ENCODE data around the gene CAMSAP2. TPM values are rescaled to one million over a fixed set of nuclear protein-coding genes. Genes with fewer than 3 reads are reported as not detected.
"Not testable (repeated sequence)": the region's sequence is repeated elsewhere in the genome, so short reads cannot be mapped to it uniquely, and the experiment has no call there.

Gene CAMSAP2
- total and polyA plus RNA-seq, 3 donors from 2014 or later, result 16.0 to 34.7 (median 28.4) TPM

- Histone ChIP-seq H3K27ac (no peak overlapping the region), H3K4me1 (no peaks in the 10 kb centered on the region), H3K9me3 (no peaks in the 10 kb centered on the region), H3K36me3 (ENCODE audit: low read depth, missing control alignments) (no peaks in the 10 kb centered on the region), H3K4me3 (no peak overlapping the region), H3K27me3 (no peaks in the 10 kb centered on the region)
- intact Hi-C loops (cut with DNase I; ENCODE audit: low total_unique reads), result no loop called here
- TF ChIP-seq POLR2A (IDR thresholded peaks at IDR 0.05), result no peak
- TF ChIP-seq CTCF (IDR thresholded peaks at IDR 0.05), result no peak
- DNase-seq, result no peak
Observed at GRCh38 chr1:200749090-200749489, 10.4 kb downstream of the CAMSAP2 start.

GRCh38 chr1:200750749-200751148 is 12.1 kb downstream of the CAMSAP2 start:
- H3K9me3 ChIP-seq; H3K27me3 ChIP-seq; DNase-seq; H3K36me3 ChIP-seq (ENCODE audit: low read depth, missing control alignments); H3K27ac ChIP-seq; intact Hi-C loops (cut with DNase I; ENCODE audit: low total_unique reads); H3K4me1 ChIP-seq; H3K4me3 ChIP-seq: not testable (repeated sequence)
- WGBS, 2 donors, result 91 to 94% methylated on average over 10 of the region's 10 CpGs

GRCh38 chr1:200751717-200752116 is 13.0 kb downstream of the CAMSAP2 start:
- Histone ChIP-seq H3K36me3 (ENCODE audit: low read depth, missing control alignments) (no peaks in the 10 kb centered on the region), H3K9me3 (no peaks in the 10 kb centered on the region), H3K27me3 (no peaks in the 10 kb centered on the region), H3K4me3 (no peak overlapping the region), H3K4me1 (no peaks in the 10 kb centered on the region), H3K27ac (no peak overlapping the region)
- intact Hi-C loops (cut with DNase I; ENCODE audit: low total_unique reads), result no loop called here
- DNase-seq, result no peak
- TF ChIP-seq CTCF (IDR thresholded peaks at IDR 0.05) (no peak), POLR2A (IDR thresholded peaks at IDR 0.05) (no peak)
- WGBS, 2 donors, result 91 to 95% methylated on average over 2 of the region's 2 CpGs

- no peaks in the 10 kb centered on the region for H3K9me3 ChIP-seq
- no peaks in the 10 kb centered on the region for H3K27me3 ChIP-seq
- intact Hi-C loops (cut with DNase I; ENCODE audit: low total_unique reads), result no loop called here
- 73 to 86% methylated on average over 5 of the region's 5 CpGs for WGBS, 2 donors
- DNase-seq, result no peak
- H3K36me3 ChIP-seq (ENCODE audit: low read depth, missing control alignments), result no peaks in the 10 kb centered on the region
- TF ChIP-seq CTCF (IDR thresholded peaks at IDR 0.05) (no peak), POLR2A (IDR thresholded peaks at IDR 0.05) (no peak)
- no peak overlapping the region for H3K4me3 ChIP-seq
- H3K27ac ChIP-seq, result no peak overlapping the region
- H3K4me1 ChIP-seq, result no peaks in the 10 kb centered on the region
Observed at GRCh38 chr1:200753650-200754198, 15.0 kb downstream of the CAMSAP2 start.

- intact Hi-C loops (cut with DNase I; ENCODE audit: low total_unique reads), result no loop called here
- no peaks in the 10 kb centered on the region for H3K36me3 ChIP-seq (ENCODE audit: low read depth, missing control alignments)
- no peaks in the 10 kb centered on the region for H3K9me3 ChIP-seq
- H3K27ac ChIP-seq, result no peak overlapping the region
- 96 to 98% methylated on average over 3 of the region's 3 CpGs for WGBS, 2 donors
- H3K4me3 ChIP-seq, result no peak overlapping the region
- no peaks in the 10 kb centered on the region for H3K27me3 ChIP-seq
- TF ChIP-seq POLR2A (IDR thresholded peaks at IDR 0.05), result no peak
- no peak for TF ChIP-seq CTCF (IDR thresholded peaks at IDR 0.05)
- no peak for DNase-seq
- no peaks in the 10 kb centered on the region for H3K4me1 ChIP-seq
Observed at GRCh38 chr1:200755456-200755855, 16.8 kb downstream of the CAMSAP2 start.
